ENCODE measurements around the gene IQCM. TPM values are rescaled to one million over a fixed set of nuclear protein-coding genes. Genes with fewer than 3 reads are reported as not detected.

Gene IQCM
- total RNA-seq, 4 donors from 2014 or later, result 0.48 TPM; not detected in 3

GRCh38 chr4:149403081-149403480, 412.6 kb downstream of the IQCM start:
- no peak overlapping the region for H3K4me3 ChIP-seq
- no peak for TF ChIP-seq CTCF (IDR thresholded peaks at IDR 0.05)
- TF ChIP-seq POLR2A (IDR thresholded peaks at IDR 0.05), result no peak
- no peaks in the 10 kb centered on the region for H3K36me3 ChIP-seq
- no peaks in the 10 kb centered on the region for H3K9me3 ChIP-seq
- DNase-seq, result no peak
- no peaks in the 10 kb centered on the region for H3K4me1 ChIP-seq
- no peaks in the 10 kb centered on the region for H3K27me3 ChIP-seq
- intact Hi-C loops (cut with DNase I; ENCODE audit: low total_unique reads), result no loop called here
- no peak overlapping the region for H3K27ac ChIP-seq

- Histone ChIP-seq H3K9me3 (no peaks in the 10 kb centered on the region), H3K4me1 (no peaks in the 10 kb centered on the region), H3K4me3 (no peak overlapping the region), H3K27ac (no peak overlapping the region), H3K36me3 (no peaks in the 10 kb centered on the region), H3K27me3 (no peaks in the 10 kb centered on the region)
- no peak for DNase-seq
- intact Hi-C loops (cut with DNase I; ENCODE audit: low total_unique reads), result no loop called here
- TF ChIP-seq CTCF (IDR thresholded peaks at IDR 0.05) (no peak), POLR2A (IDR thresholded peaks at IDR 0.05) (no peak)
These were observed 416.6 kb downstream of the IQCM start for GRCh38 chr4:149398993-149399392.

- no peak overlapping the region for H3K27ac ChIP-seq
- H3K27me3 ChIP-seq, result no peaks in the 10 kb centered on the region
- no peak overlapping the region for H3K4me3 ChIP-seq
- intact Hi-C loops (cut with DNase I; ENCODE audit: low total_unique reads), result no loop called here
- H3K36me3 ChIP-seq, result no peaks in the 10 kb centered on the region
- no peaks in the 10 kb centered on the region for H3K4me1 ChIP-seq
- TF ChIP-seq CTCF (IDR thresholded peaks at IDR 0.05), result no peak
- no peak for TF ChIP-seq POLR2A (IDR thresholded peaks at IDR 0.05)
- no peak for DNase-seq
- no peaks in the 10 kb centered on the region for H3K9me3 ChIP-seq
These were observed 444.7 kb downstream of the IQCM start for GRCh38 chr4:149370785-149371420.

GRCh38 chr4:149370002-149370401, 445.6 kb downstream of the IQCM start:
- Histone ChIP-seq H3K36me3 (no peaks in the 10 kb centered on the region), H3K4me3 (no peak overlapping the region), H3K27me3 (no peaks in the 10 kb centered on the region), H3K4me1 (no peaks in the 10 kb centered on the region), H3K27ac (no peak overlapping the region), H3K9me3 (no peaks in the 10 kb centered on the region)
- no peak for TF ChIP-seq CTCF (IDR thresholded peaks at IDR 0.05)
- no peak for TF ChIP-seq POLR2A (IDR thresholded peaks at IDR 0.05)
- intact Hi-C loops (cut with DNase I; ENCODE audit: low total_unique reads), result no loop called here
- no peak for DNase-seq

- Histone ChIP-seq H3K27ac (no peak overlapping the region), H3K36me3 (no peaks in the 10 kb centered on the region), H3K4me3 (no peak overlapping the region), H3K4me1 (no peaks in the 10 kb centered on the region), H3K27me3 (no peaks in the 10 kb centered on the region), H3K9me3 (no peaks in the 10 kb centered on the region)
- no peak for TF ChIP-seq CTCF (IDR thresholded peaks at IDR 0.05)
- TF ChIP-seq POLR2A (IDR thresholded peaks at IDR 0.05), result no peak
- intact Hi-C loops (cut with DNase I; ENCODE audit: low total_unique reads), result no loop called here
- DNase-seq, result no peak
These were observed 462.4 kb downstream of the IQCM start for GRCh38 chr4:149353241-149353640.
